NCI-H345 (cell line): ENCODE measurements around the gene SMYD4.

Source experiments
- DNase-seq: peaks from one replicate; lab custom pipeline; 2025; lab: John Stamatoyannopoulos, UW

Gene SMYD4

GRCh38 chr17:1730326-1731193 lies 99.1 kb downstream of the SMYD4 start:
- no peak for DNase-seq

DNA sequence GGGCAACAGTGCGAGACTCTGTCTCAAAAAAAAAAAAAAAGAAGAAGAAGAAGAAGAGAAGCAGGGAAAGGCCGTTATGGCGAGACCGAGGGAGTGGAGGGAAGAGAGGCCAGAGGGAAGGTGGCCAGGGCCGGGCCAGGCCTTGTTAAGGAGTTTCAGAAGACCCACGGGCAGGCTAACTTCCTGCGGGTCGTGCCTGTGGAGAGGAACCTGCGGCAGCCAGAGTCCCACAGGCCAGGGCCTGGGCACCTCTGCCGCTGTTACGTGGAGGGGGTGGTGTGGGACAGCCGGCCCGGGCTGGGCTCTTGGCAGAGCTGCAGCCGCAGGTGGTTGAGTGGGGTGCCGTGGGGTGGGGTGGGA lies 99.8 kb downstream of the SMYD4 start:
- DNase-seq: no peak
